ENCODE data around the gene CLN3. TPM values are rescaled to one million over a fixed set of nuclear protein-coding genes. Genes with fewer than 3 reads are reported as not detected.
"Not testable (repeated sequence)": the region's sequence is repeated elsewhere in the genome, so short reads cannot be mapped to it uniquely, and the experiment has no call there.

Gene CLN3
- total and polyA plus RNA-seq, 2 of the 13 experiments (the other 11 are each of a cell fraction or from before 2014, with no cell fraction given), result 23.4 to 46.8 TPM

GRCh38 chr16:28486266-28486665 is 5.6 kb downstream of the CLN3 start:
- in situ Hi-C loops (cut with HindIII; ENCODE audit: extremely low pct_ligation_motif_present, low pct_unique_long_range_greater_than_20kb) (no loop called here), intact Hi-C loops (cut with micrococcal nuclease; ENCODE audit: unreplicated experiment) (no loop called here)
- H4K20me1 ChIP-seq (ENCODE audit: insufficient read depth, low read length), result no peaks in the 10 kb centered on the region
- H3K9ac ChIP-seq (ENCODE audit: insufficient read depth, low read depth, low read length), result no peak overlapping the region
- 94% methylated on average over 4 of the region's 5 CpGs for WGBS (ENCODE audit: low lambda C conversion rate)
- DNase-seq (ENCODE audit: low spot score) (no peak), ATAC-seq (no peak), FAIRE-seq (no peak)
- no peaks in the 10 kb centered on the region for H3K9me3 ChIP-seq (ENCODE audit: low read length)
- no peak overlapping the region for H3K27ac ChIP-seq (ENCODE audit: extremely low read length, insufficient read depth, low read length)
- H3K4me1 ChIP-seq (ENCODE audit: insufficient read depth, low read length), result peaks cover 8% of the 10 kb centered on the region; the same call in 1 of the 2 replicates
- CTCF ChIA-PET (ENCODE audit: low intra/inter-chr PET ratio, low total read pairs), result no interaction called here
- no peak for TF ChIP-seq TOE1 (CRISPR knock-in tag; IDR thresholded peaks at IDR 0.05)
- no peak for TF ChIP-seq TRIM22 (IDR thresholded peaks at IDR 0.05)
- TF ChIP-seq ZNF317 (CRISPR knock-in tag; IDR thresholded peaks at IDR 0.05), result no peak
- TF ChIP-seq MIXL1 (CRISPR knock-in tag; IDR thresholded peaks at IDR 0.05), result no peak
- no peak for TF ChIP-seq ZNF790 (CRISPR knock-in tag; IDR thresholded peaks at IDR 0.05; ENCODE audit: borderline replicate concordance)
- TF ChIP-seq, protein P1, sequence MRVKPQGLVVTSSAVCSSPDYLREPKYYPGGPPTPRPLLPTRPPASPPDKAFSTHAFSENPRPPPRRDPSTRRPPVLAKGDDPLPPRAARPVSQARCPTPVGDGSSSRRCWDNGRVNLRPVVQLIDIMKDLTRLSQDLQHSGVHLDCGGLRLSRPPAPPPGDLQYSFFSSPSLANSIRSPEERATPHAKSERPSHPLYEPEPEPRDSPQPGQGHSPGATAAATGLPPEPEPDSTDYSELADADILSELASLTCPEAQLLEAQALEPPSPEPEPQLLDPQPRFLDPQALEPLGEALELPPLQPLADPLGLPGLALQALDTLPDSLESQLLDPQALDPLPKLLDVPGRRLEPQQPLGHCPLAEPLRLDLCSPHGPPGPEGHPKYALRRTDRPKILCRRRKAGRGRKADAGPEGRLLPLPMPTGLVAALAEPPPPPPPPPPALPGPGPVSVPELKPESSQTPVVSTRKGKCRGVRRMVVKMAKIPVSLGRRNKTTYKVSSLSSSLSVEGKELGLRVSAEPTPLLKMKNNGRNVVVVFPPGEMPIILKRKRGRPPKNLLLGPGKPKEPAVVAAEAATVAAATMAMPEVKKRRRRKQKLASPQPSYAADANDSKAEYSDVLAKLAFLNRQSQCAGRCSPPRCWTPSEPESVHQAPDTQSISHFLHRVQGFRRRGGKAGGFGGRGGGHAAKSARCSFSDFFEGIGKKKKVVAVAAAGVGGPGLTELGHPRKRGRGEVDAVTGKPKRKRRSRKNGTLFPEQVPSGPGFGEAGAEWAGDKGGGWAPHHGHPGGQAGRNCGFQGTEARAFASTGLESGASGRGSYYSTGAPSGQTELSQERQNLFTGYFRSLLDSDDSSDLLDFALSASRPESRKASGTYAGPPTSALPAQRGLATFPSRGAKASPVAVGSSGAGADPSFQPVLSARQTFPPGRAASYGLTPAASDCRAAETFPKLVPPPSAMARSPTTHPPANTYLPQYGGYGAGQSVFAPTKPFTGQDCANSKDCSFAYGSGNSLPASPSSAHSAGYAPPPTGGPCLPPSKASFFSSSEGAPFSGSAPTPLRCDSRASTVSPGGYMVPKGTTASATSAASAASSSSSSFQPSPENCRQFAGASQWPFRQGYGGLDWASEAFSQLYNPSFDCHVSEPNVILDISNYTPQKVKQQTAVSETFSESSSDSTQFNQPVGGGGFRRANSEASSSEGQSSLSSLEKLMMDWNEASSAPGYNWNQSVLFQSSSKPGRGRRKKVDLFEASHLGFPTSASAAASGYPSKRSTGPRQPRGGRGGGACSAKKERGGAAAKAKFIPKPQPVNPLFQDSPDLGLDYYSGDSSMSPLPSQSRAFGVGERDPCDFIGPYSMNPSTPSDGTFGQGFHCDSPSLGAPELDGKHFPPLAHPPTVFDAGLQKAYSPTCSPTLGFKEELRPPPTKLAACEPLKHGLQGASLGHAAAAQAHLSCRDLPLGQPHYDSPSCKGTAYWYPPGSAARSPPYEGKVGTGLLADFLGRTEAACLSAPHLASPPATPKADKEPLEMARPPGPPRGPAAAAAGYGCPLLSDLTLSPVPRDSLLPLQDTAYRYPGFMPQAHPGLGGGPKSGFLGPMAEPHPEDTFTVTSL (CRISPR knock-in tag; IDR thresholded peaks at IDR 0.05; ENCODE audit: borderline replicate concordance), result no peak
- H3K36me3 ChIP-seq (replicated peaks in 1 of 2; ENCODE audit: control insufficient read depth in 1 of 2, insufficient read depth in 2 of 2, low read length in 2 of 2), result peaks cover 9 to 22% of the 10 kb centered on the region in 2 experiments
- no peaks in the 10 kb centered on the region for H3K79me2 ChIP-seq (ENCODE audit: insufficient read depth, low read length)
- no peak overlapping the region for H2AFZ ChIP-seq (ENCODE audit: low read length)
- BruUV-seq (replicated peaks), result no TSS peak
- H3K4me2 ChIP-seq (ENCODE audit: low read depth, low read length), result no peak overlapping the region
- no peak overlapping the region for H3K4me3 ChIP-seq (replicated peaks in 1 of 3; ENCODE audit: insufficient read depth in 1 of 3, low read depth in 2 of 3, low read length in 3 of 3)
- POLR2A ChIA-PET, result interaction anchor here (1.3 kb wide), 1 partner anchor 53 kb away, joined by 3 read pairs; the partner anchor contains the start of gene NUPR1
- H3K27me3 ChIP-seq (ENCODE audit: control insufficient read depth in 1 of 2, insufficient read depth in 2 of 2, low read length in 2 of 2), result no peaks in the 10 kb centered on the region; a peak in 1 of 5 replicates

DNA sequence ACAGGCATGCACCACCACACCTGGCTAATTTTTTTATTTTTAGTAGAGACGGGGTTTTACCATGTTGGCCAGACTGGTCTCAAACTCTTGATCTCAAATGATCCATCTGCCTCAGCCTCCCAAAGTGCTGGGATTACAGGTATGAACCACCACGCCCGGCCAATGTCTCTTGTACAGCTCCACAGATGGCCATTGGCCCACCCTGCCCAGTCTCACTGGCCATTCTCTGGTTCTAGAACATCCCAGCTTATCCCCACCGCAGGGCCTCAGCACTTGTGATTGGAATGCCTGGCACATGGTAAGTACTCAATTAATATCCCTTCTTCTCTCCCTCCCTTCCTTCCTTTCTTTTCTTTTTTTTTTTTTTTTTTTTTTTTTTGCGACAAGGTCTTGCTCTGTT is 8.5 kb downstream of the CLN3 start:
- H4K20me1 ChIP-seq (ENCODE audit: insufficient read depth, low read length); CTCF ChIA-PET (ENCODE audit: low intra/inter-chr PET ratio, low total read pairs); H3K27me3 ChIP-seq (ENCODE audit: control insufficient read depth in 1 of 2, insufficient read depth in 2 of 2, low read length in 2 of 2); H3K9ac ChIP-seq (ENCODE audit: insufficient read depth, low read depth, low read length); H3K4me2 ChIP-seq (ENCODE audit: low read depth, low read length); H3K79me2 ChIP-seq (ENCODE audit: insufficient read depth, low read length); H3K4me1 ChIP-seq (ENCODE audit: insufficient read depth, low read length); H2AFZ ChIP-seq (ENCODE audit: low read length); H3K4me3 ChIP-seq (replicated peaks in 1 of 3; ENCODE audit: insufficient read depth in 1 of 3, low read depth in 2 of 3, low read length in 3 of 3); ATAC-seq; BruUV-seq (replicated peaks); H3K9me3 ChIP-seq (ENCODE audit: low read length); H3K27ac ChIP-seq (ENCODE audit: extremely low read length, insufficient read depth, low read length); in situ Hi-C loops (cut with HindIII; ENCODE audit: extremely low pct_ligation_motif_present, low pct_unique_long_range_greater_than_20kb); DNase-seq (ENCODE audit: low spot score); intact Hi-C loops (cut with micrococcal nuclease; ENCODE audit: unreplicated experiment); FAIRE-seq: not testable (repeated sequence)
- H3K36me3 ChIP-seq (replicated peaks in 1 of 2; ENCODE audit: control insufficient read depth in 1 of 2, insufficient read depth in 2 of 2, low read length in 2 of 2), result peaks cover 8 to 22% of the 10 kb centered on the region in 2 experiments
- 94% methylated on average over 5 of the region's 5 CpGs for WGBS (ENCODE audit: low lambda C conversion rate)
- POLR2A ChIA-PET, result interaction anchor here (1.0 kb wide), 1 partner anchor 58 kb away, joined by 3 read pairs; no protein-coding TSS in a partner anchor

All from HepG2 (cell line).